ENCODE measurements around the gene ZBTB3. TPM values are rescaled to one million over a fixed set of nuclear protein-coding genes. Genes with fewer than 3 reads are reported as not detected.

ZBTB3 gene
- total and polyA plus RNA-seq, 2 of the 8 experiments (the other 6 are each of a cell fraction or from before 2014, with no cell fraction given): 30.2 to 76.9 TPM

DNA sequence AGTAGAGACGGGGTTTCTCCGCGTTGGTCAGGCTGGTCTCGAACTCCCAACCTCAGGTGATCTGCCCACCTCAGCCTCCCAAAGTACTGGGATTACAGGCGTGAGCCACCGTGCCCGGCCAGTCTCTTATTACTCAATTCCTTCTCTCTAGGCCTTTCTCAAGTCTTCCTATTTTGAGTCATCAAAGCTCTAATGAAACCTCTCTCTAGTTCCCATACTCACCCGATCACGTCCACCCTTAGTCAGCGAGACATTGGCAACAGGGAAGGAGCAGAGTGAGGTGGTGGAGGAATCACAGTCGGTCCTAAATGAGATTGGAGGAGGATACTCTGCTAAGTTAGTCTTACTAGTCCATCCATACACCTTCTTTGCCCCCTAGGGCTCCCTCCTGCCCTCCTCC is 51.7 kb downstream of the ZBTB3 start:
- H3K14ac ChIP-seq (ENCODE audit: insufficient read length): no peak overlapping the region
- TF ChIP-seq MAFK (IDR thresholded peaks at IDR 0.05; ENCODE audit: low read depth, low read length) (no peak), RXRA (IDR thresholded peaks at IDR 0.05; ENCODE audit: insufficient read depth, low read depth, low read length) (no peak), GTF2F1 (IDR thresholded peaks at IDR 0.05; ENCODE audit: borderline replicate concordance, low read depth, low read length) (no peak), CBX5 (IDR thresholded peaks at IDR 0.05; ENCODE audit: low read depth, low read length) (no peak), POLR2AphosphoS5 (IDR thresholded peaks at IDR 0.05; ENCODE audit: low read depth, low read length) (no peak)
- H2BK5ac ChIP-seq (ENCODE audit: low read depth, low read length): no peak overlapping the region
- no peak for FAIRE-seq
- no peak overlapping the region; the same call in 1 of the 2 replicates for H4K8ac ChIP-seq (ENCODE audit: extremely low read depth, insufficient read depth, low read length)
- H3K4me3 ChIP-seq (ENCODE audit: extremely low read depth in 1 of 4, insufficient read depth in 2 of 4, low read depth in 3 of 4, low read length in 4 of 4): no peak overlapping the region
- WGBS, 2 experiments (ENCODE audit: extremely low coverage in 1 of 2, insufficient coverage in 1 of 2, insufficient read length in 1 of 2, insufficient replicate concordance in 2 of 2, low coverage in 1 of 2, low lambda C conversion rate in 2 of 2, missing lambda C conversion rate in 1 of 2): 88% methylated on average over 11 of the region's 11 CpGs; no CpG with 5 or more reads in 1 of the 2 experiments
- no peak for DNase-seq (ENCODE audit: low read depth in 1 of 2, low spot score in 2 of 2)
- CTCF ChIA-PET (ENCODE audit: partially characterized antibody): interaction anchor here (1.0 to 6.1 kb wide), 5 partner anchors 12 to 77 kb away, joined by 3 to 35 read pairs (median 4); partner anchors contain the start of gene LRRN4CL
- POLR2A ChIA-PET (ENCODE audit: partially characterized antibody): interaction anchor here (0.7 to 61.4 kb wide), 5 partner anchors 9 to 110 kb away, joined by 3 to 2041 read pairs (median 3); partner anchors contain the start of genes C11orf98, CSKMT, GANAB and INTS5
- H3K4me1 ChIP-seq (replicated peaks in 1 of 4; ENCODE audit: control insufficient read depth in 3 of 4, insufficient read depth in 4 of 4, low read length in 3 of 4): peaks cover 0 to 11% (median 5%) of the 10 kb centered on the region in 4 experiments; a peak in 5 of 7 replicates
- H2BK120ac ChIP-seq (replicated peaks; ENCODE audit: low read depth, low read length): no peak overlapping the region
- H3K9ac ChIP-seq (replicated peaks in 1 of 4; ENCODE audit: extremely low read depth in 1 of 4, low read depth in 3 of 4, low read length in 3 of 4): no peak overlapping the region
- no peaks in the 10 kb centered on the region for H4K20me1 ChIP-seq (replicated peaks in 1 of 2; ENCODE audit: control insufficient read depth in 1 of 2, insufficient read depth in 2 of 2, low read length in 2 of 2)
- H2BK12ac ChIP-seq (ENCODE audit: low read depth, low read length): no peak overlapping the region
- no peak overlapping the region for H3K56ac ChIP-seq (replicated peaks; ENCODE audit: insufficient read length, low read depth, low read length)
- H4K5ac ChIP-seq (ENCODE audit: insufficient read length, low read depth, low read length): no peak overlapping the region
- no peak overlapping the region for H4K91ac ChIP-seq (replicated peaks; ENCODE audit: insufficient read length, low read length)
- no peaks in the 10 kb centered on the region; the same call in 1 of the 2 replicates for H3K79me1 ChIP-seq (ENCODE audit: low read depth, low read length)
- no peak overlapping the region for H3K4ac ChIP-seq (replicated peaks; ENCODE audit: insufficient read length, low read depth, low read length)
- no peak overlapping the region for H3K23ac ChIP-seq (ENCODE audit: insufficient read length)
- H3K27ac ChIP-seq (ENCODE audit: low read depth, low read length): no peak overlapping the region
- H3K23me2 ChIP-seq (ENCODE audit: low read depth, low read length): peaks cover 14% of the 10 kb centered on the region
- peaks cover 0 to 11% (median 6%) of the 10 kb centered on the region in 4 experiments; a peak in 5 of 8 replicates for H3K36me3 ChIP-seq (ENCODE audit: control insufficient read depth in 2 of 4, insufficient read depth in 4 of 4, low read length in 3 of 4)
- H2AK5ac ChIP-seq (ENCODE audit: low read depth, low read length): no peak overlapping the region
- H3K9me3 ChIP-seq (ENCODE audit: insufficient read depth in 2 of 2, low read depth in 1 of 2, low read length in 1 of 2): no peaks in the 10 kb centered on the region
- no peak overlapping the region for H2BK15ac ChIP-seq (ENCODE audit: low read length)
- peaks cover 0 to 7% of the 10 kb centered on the region in 2 experiments; a peak in 1 of 4 replicates for H3K79me2 ChIP-seq (ENCODE audit: control insufficient read depth in 1 of 2, insufficient read depth in 2 of 2, low read length in 2 of 2)
- no peak overlapping the region for H2AFZ ChIP-seq (ENCODE audit: low read length)
- no peak overlapping the region for H3K18ac ChIP-seq (ENCODE audit: extremely low read depth, low read length)
- no peak overlapping the region for H2BK20ac ChIP-seq (ENCODE audit: low read length)
- no peak overlapping the region for H3K4me2 ChIP-seq (ENCODE audit: insufficient read depth in 1 of 2, low read depth in 2 of 2, low read length in 2 of 2)
- H3K27me3 ChIP-seq (replicated peaks in 1 of 4; ENCODE audit: control insufficient read depth in 3 of 4, extremely low read depth in 1 of 4, insufficient read depth in 3 of 4, low read length in 3 of 4): no peaks in the 10 kb centered on the region
